A549 (cell line): ENCODE data around the gene FOSL2. TPM values are rescaled to one million over a fixed set of nuclear protein-coding genes. Genes with fewer than 3 reads are reported as not detected.

Source experiments
- ATAC-seq, 2 experiments: fragments of 200-7000 bp in 1 of 2; fragments of >200 bp in 1 of 2; cut with Nextera tagmentation in 1 of 2; cut with Tn5 transposase in 1 of 2; 3 replicates each; pipeline versions ENCODE4 v1.8.0 to v1.9.1; 2018 to 2020; ENCODE audit warnings: mild to moderate bottlenecking in 1 of 2, moderate library complexity in 1 of 2
- CTCF ChIA-PET: fragments of 300-600 bp; sonication (Branson Sonifier 250); formaldehyde crosslinking; extraction: SDS; loops from one replicate; lab custom pipeline; 2021; ENCODE audit warnings: antibody characterized with exemption, inconsistent platforms; lab: Yijun Ruan, JAX
- POLR2A ChIA-PET: fragments of 350-600 bp; formaldehyde crosslinking; extraction: SDS; loops from one replicate; lab custom pipeline; 2021; ENCODE audit warnings: antibody characterized with exemption, inconsistent platforms; lab: Yijun Ruan, JAX
- DNase-seq, 2 experiments: peaks; one replicate each; pipeline versions ENCODE4 v3.0.0 to v3.0.0-alpha.2; 2011 to 2016; ENCODE audit warnings: low read depth in 1 of 2, low spot score in 1 of 2
- FAIRE-seq: peaks from 2 replicates; lab custom pipeline; 2011; peaks lifted over from hg19 to GRCh38; lab: Jason Lieb, UNC
- H3K27ac ChIP-seq, 2 experiments: fragments of >200 bp; sonication (Bioruptor Twin); formaldehyde crosslinking; 3 replicates each; pipeline ENCODE4 v1.5.1; 2016 to 2017
- H3K4me1 ChIP-seq: fragments of >200 bp; sonication (Bioruptor Twin); formaldehyde crosslinking; 3 replicates; pipeline ENCODE4 v1.6.1; 2016
- H3K4me2 ChIP-seq: fragments of >200 bp; sonication (Bioruptor Twin); formaldehyde crosslinking; 3 replicates; pipeline ENCODE4 v1.6.1; 2016
- H3K4me3 ChIP-seq: fragments of >200 bp; sonication (Bioruptor Twin); formaldehyde crosslinking; 3 replicates; pipeline ENCODE4 v1.5.1; 2016
- H3K9me3 ChIP-seq: fragments of >200 bp; sonication (Bioruptor Twin); formaldehyde crosslinking; 3 replicates; pipeline ENCODE4 v1.6.1; 2016
- ATOH8 ChIP-seq: fragments of 250-450 bp; sonication (Bioruptor Pico); IDR thresholded peaks from 2 replicates; pipeline ENCODE4 v1.5.0; 2020; ENCODE audit warnings: low read depth, mild to moderate bottlenecking, moderate library complexity
- BCL3 ChIP-seq: fragments of >200 bp; sonication (Bioruptor Twin); formaldehyde crosslinking; IDR thresholded peaks from 3 replicates; pipeline ENCODE4 v1.6.1; 2016
- BHLHE40 ChIP-seq: IDR thresholded peaks from 2 replicates; pipeline ENCODE4 v1.6.1; 2012; ENCODE audit warnings: low read depth, low read length, inconsistent platforms
- CBX2 ChIP-seq: fragments of 200-600 bp; sonication (generic); IDR thresholded peaks from 2 replicates; pipeline ENCODE4 v1.6.1; 2016; ENCODE audit warnings: low read depth, mild to moderate bottlenecking, borderline replicate concordance
- CBX8 ChIP-seq: fragments of 200-600 bp; sonication (generic); IDR thresholded peaks from 2 replicates; pipeline ENCODE4 v1.6.1; 2016
- CEBPB ChIP-seq, 2 experiments: fragments of >200 bp in 1 of 2; sonication (Bioruptor Twin) in 1 of 2; formaldehyde crosslinking in 1 of 2; IDR thresholded peaks; 2 replicates each; pipeline ENCODE4 v1.6.1; 2012 to 2016
- CHD2 ChIP-seq: fragments of 150-350 bp; IDR thresholded peaks from 2 replicates; pipeline ENCODE4 v1.6.1; 2014; ENCODE audit warnings: low read length; ENCODE audit not compliant: partially characterized antibody
- CHD4 ChIP-seq: fragments of 200-600 bp; sonication (generic); IDR thresholded peaks from 2 replicates; pipeline ENCODE4 v1.6.1; 2016; ENCODE audit warnings: antibody characterized with exemption, mild to moderate bottlenecking, borderline replicate concordance
- CTCF ChIP-seq: fragments of >200 bp; sonication (Bioruptor Twin); formaldehyde crosslinking; IDR thresholded peaks from 3 replicates; pipeline ENCODE4 v1.5.1; 2016
- EHF ChIP-seq: fragments of 250-450 bp; sonication (Bioruptor Pico); IDR thresholded peaks from 2 replicates; pipeline ENCODE4 v1.5.0; 2020; ENCODE audit warnings: mild to moderate bottlenecking
- EHMT2 ChIP-seq: fragments of 200-600 bp; sonication (generic); IDR thresholded peaks from 2 replicates; pipeline ENCODE4 v1.6.1; 2016; ENCODE audit warnings: antibody characterized with exemption, low read depth, mild to moderate bottlenecking, moderate library complexity
- ELK1 ChIP-seq: fragments of 150-350 bp; IDR thresholded peaks from 2 replicates; pipeline ENCODE4 v1.6.1; 2014; ENCODE audit warnings: low read depth, mild to moderate bottlenecking, low read length
- ESRRA ChIP-seq: fragments of 150-350 bp; IDR thresholded peaks from 2 replicates; pipeline ENCODE4 v1.6.1; 2014; ENCODE audit warnings: mild to moderate bottlenecking, low read length, borderline replicate concordance
- FOXS1 ChIP-seq: fragments of 250-450 bp; sonication (Bioruptor Pico); IDR thresholded peaks from 2 replicates; pipeline ENCODE4 v1.5.0; 2020; ENCODE audit warnings: mild to moderate bottlenecking, moderate library complexity
- HDAC2 ChIP-seq: fragments of 200-600 bp; sonication (generic); IDR thresholded peaks from 2 replicates; pipeline ENCODE4 v1.6.1; 2016
- HOXB5 ChIP-seq: fragments of 250-450 bp; sonication (Bioruptor Pico); IDR thresholded peaks from 2 replicates; pipeline ENCODE4 v1.5.0; 2020; ENCODE audit warnings: mild to moderate bottlenecking, moderate library complexity
- JUN ChIP-seq, 2 experiments: fragments of >200 bp; sonication (Bioruptor Twin); formaldehyde crosslinking; IDR thresholded peaks; 2 replicates in 1 of 2; 3 replicates in 1 of 2; pipeline ENCODE4 v1.6.1; 2016 to 2017
- MAFK ChIP-seq: fragments of 450-650 bp; IDR thresholded peaks from 2 replicates; pipeline ENCODE4 v1.6.1; 2014; ENCODE audit not compliant: partially characterized antibody
- MAZ ChIP-seq: fragments of 150-350 bp; IDR thresholded peaks from 2 replicates; pipeline ENCODE4 v1.6.1; 2014; ENCODE audit warnings: antibody characterized with exemption, low read depth, low read length, borderline replicate concordance
- MYC ChIP-seq: IDR thresholded peaks from 2 replicates; pipeline ENCODE4 v1.6.1; 2012; ENCODE audit warnings: mild to moderate bottlenecking, inconsistent platforms, low read length, improper control_type of control experiment, borderline replicate concordance
- NR3C1 ChIP-seq: fragments of >200 bp; sonication (Bioruptor Twin); formaldehyde crosslinking; IDR thresholded peaks from 3 replicates; pipeline ENCODE4 v1.6.1; 2017
- PHF8 ChIP-seq: fragments of 200-600 bp; sonication (generic); IDR thresholded peaks from 2 replicates; pipeline ENCODE4 v1.6.1; 2016; ENCODE audit warnings: low read depth, mild to moderate bottlenecking, antibody characterized with exemption, moderate library complexity, borderline replicate concordance
- POLR2A ChIP-seq: IDR thresholded peaks from 2 replicates; pipeline ENCODE4 v1.6.1; 2012; ENCODE audit warnings: mild to moderate bottlenecking, low read length
- POLR2AphosphoS2 ChIP-seq: conservative IDR thresholded peaks from 2 replicates; pipeline ENCODE4 v1.6.1; 2012; ENCODE audit warnings: low read length, improper control_type of control experiment, inconsistent platforms
- RAD21 ChIP-seq, 2 experiments: fragments of >200 bp in 1 of 2; sonication (Bioruptor Twin) in 1 of 2; formaldehyde crosslinking in 1 of 2; IDR thresholded peaks in 1 of 2; conservative IDR thresholded peaks in 1 of 2; 2 replicates in 1 of 2; 3 replicates in 1 of 2; pipeline ENCODE4 v1.6.1; 2012 to 2018; ENCODE audit warnings: inconsistent platforms in 1 of 2
- RARB ChIP-seq: fragments of 250-450 bp; sonication (Bioruptor Pico); IDR thresholded peaks from 2 replicates; pipeline ENCODE4 v1.8.0; 2021; ENCODE audit warnings: mild to moderate bottlenecking, moderate library complexity
- REST ChIP-seq: fragments of 200-600 bp; sonication (generic); IDR thresholded peaks from 2 replicates; pipeline ENCODE4 v1.6.1; 2016; ENCODE audit warnings: antibody characterized with exemption, mild to moderate bottlenecking, moderate library complexity
- SMC3 ChIP-seq: fragments of >200 bp; sonication (Bioruptor Twin); formaldehyde crosslinking; IDR thresholded peaks from 3 replicates; pipeline ENCODE4 v1.6.1; 2018; ENCODE audit warnings: inconsistent platforms
- USF2 ChIP-seq: fragments of 450-650 bp; IDR thresholded peaks from 2 replicates; pipeline ENCODE4 v1.6.1; 2014; ENCODE audit warnings: antibody characterized with exemption
- ZSCAN20 ChIP-seq: fragments of 250-450 bp; sonication (Bioruptor Pico); IDR thresholded peaks from 2 replicates; pipeline ENCODE4 v1.8.0; 2022; ENCODE audit warnings: mild to moderate bottlenecking, moderate library complexity
- WGBS: methylation state at CpG from one replicate; pipeline ENCODE4 v1.1.6; 2017; ENCODE audit errors: missing lambda C conversion rate; 5-methylcytosine and 5-hydroxymethylcytosine counted together
- polyA plus RNA-seq, 4 experiments: library from polyadenylated mRNA; depleted of rRNA in 3 of 4; stranded (reverse); fragments of >200 nt; fragmentation: RNase III in 1 of 4; extraction: RNeasy Plus Mini Kit Qiagen cat#74134 plus additional on column Dnase treatment in 1 of 4; gene quantifications; 2 replicates in 3 of 4; 3 replicates in 1 of 4; pipeline ENCODE4 v1.2.3, GENCODE V29; 2011 to 2017

FOSL2 gene
- polyA plus RNA-seq, 2 of the 4 experiments (the other 2 are of a cell fraction) = 45.7 to 73.4 TPM

GRCh38 chr2:28390241-28390745 lies 2.4 kb upstream of the FOSL2 start (continued):
- TF ChIP-seq NR3C1 (no peak), MAFK (no peak), HDAC2 (no peak), ELK1 (no peak), SMC3 (peak; percentile 40), CBX8 (no peak), HOXB5 (no peak; the same call in none of the 2 replicates), RARB (CRISPR knock-in tag) (no peak), RAD21 (conservative IDR thresholded peaks at IDR 0.05 in 1 of 2, IDR thresholded peaks at IDR 0.05 in 1 of 2) (no peak; a peak in 2 of 5 replicates), CBX2 (no peak), FOXS1 (no peak), POLR2AphosphoS2 (no peak), EHMT2 (no peak), MAZ (no peak), CHD2 (no peak), MYC (peak; percentile 71; the same call in 1 of the 2 replicates), CHD4 (no peak), CEBPB (IDR thresholded peaks at IDR 0.05) (no peak), POLR2A (peak; percentile 40), PHF8 (no peak), ZSCAN20 (CRISPR knock-in tag) (no peak), REST (no peak), JUN (IDR thresholded peaks at IDR 0.05) (peak; percentile 77 to 86; a peak in 3 of 5 replicates), BHLHE40 (no peak)

GRCh38 chr2:28390746-28391563 lies 1.7 kb upstream of the FOSL2 start:
- H3K4me3 ChIP-seq = peak overlapping the region; percentile 78
- FAIRE-seq (no peak), DNase-seq (peak; percentile 72 to 92), ATAC-seq (peak; percentile 25 to 48)
- H3K4me1 ChIP-seq = peaks cover 23% of the 10 kb centered on the region
- POLR2A ChIA-PET = interaction anchor here (0.6 to 5.0 kb wide), 34 partner anchors 9 to 983 kb away, joined by 3 to 56 read pairs (median 5); partner anchors contain the start of genes BABAM2, MRPL33, PPM1G and RBKS
- H3K4me2 ChIP-seq = peak overlapping the region; percentile 83
- H3K9me3 ChIP-seq = no peaks in the 10 kb centered on the region
- CTCF ChIA-PET = interaction anchor here (0.6 to 2.2 kb wide), 27 partner anchors 9 to 708 kb away, joined by 3 to 12 read pairs (median 4); no protein-coding TSS in a partner anchor
- WGBS = 1% methylated on average over 42 of the region's 49 CpGs
- H3K27ac ChIP-seq = peak overlapping the region; percentile 95
- TF ChIP-seq ESRRA (no peak), ATOH8 (no peak; the same call in 1 of the 2 replicates), CTCF (no peak), USF2 (no peak), EHF (CRISPR knock-in tag) (0 out of 2 replicates have a peak, but pooled peaks have one; percentile 43), ZSCAN20 (CRISPR knock-in tag) (no peak), BCL3 (no peak), NR3C1 (no peak)
